MCF 10A (cell line): ENCODE data around the gene NTHL1. TPM values are rescaled to one million over a fixed set of nuclear protein-coding genes. Genes with fewer than 3 reads are reported as not detected.

Experiments used
- BruUV-seq: library from RNA; stranded (reverse); fragments of 400-500 nt; replicated peaks from 2 replicates; lab custom pipeline; 2021; lab: Mats Ljungman, UMichigan
- CTCF ChIA-PET: fragments of 300-600 bp; sonication (Branson Sonifier 250); formaldehyde crosslinking; extraction: SDS; loops from one replicate; lab custom pipeline; 2021; ENCODE audit warnings: antibody characterized with exemption, inconsistent platforms; lab: Yijun Ruan, JAX
- POLR2A ChIA-PET: fragments of 300-600, 350-650 bp; sonication (Branson Sonifier 250); formaldehyde crosslinking; extraction: SDS; loops from one replicate; lab custom pipeline; 2020; ENCODE audit warnings: antibody characterized with exemption, inconsistent platforms; lab: Yijun Ruan, JAX
- DNase-seq: peaks from one replicate; pipeline ENCODE4 v3.0.0-alpha.2; 2018; ENCODE audit not compliant: unreplicated experiment
- H3K27ac Mint-ChIP-seq: one replicate; pipeline ENCODE4 v1.8.0; 2022; ENCODE audit warnings: mild to moderate bottlenecking, low read depth, mixed read lengths; ENCODE audit not compliant: unreplicated experiment
- H3K27me3 Mint-ChIP-seq: one replicate; pipeline ENCODE4 v1.8.0; 2022; ENCODE audit warnings: mixed read lengths; ENCODE audit not compliant: insufficient read depth, unreplicated experiment
- H3K36me3 Mint-ChIP-seq: one replicate; pipeline ENCODE4 v1.8.0; 2022; ENCODE audit warnings: mild to moderate bottlenecking, moderate library complexity, mixed read lengths; ENCODE audit not compliant: insufficient read depth, unreplicated experiment
- H3K4me1 Mint-ChIP-seq: one replicate; pipeline ENCODE4 v1.8.0; 2022; ENCODE audit warnings: mixed read lengths; ENCODE audit not compliant: insufficient read depth, unreplicated experiment
- H3K4me3 Mint-ChIP-seq: one replicate; pipeline ENCODE4 v1.8.0; 2022; ENCODE audit warnings: mild to moderate bottlenecking, moderate library complexity, mixed read lengths; ENCODE audit not compliant: unreplicated experiment
- H3K9me3 Mint-ChIP-seq: one replicate; pipeline ENCODE4 v1.8.0; 2022; ENCODE audit warnings: mixed read lengths; ENCODE audit not compliant: unreplicated experiment
- CTCF ChIP-seq: fragments of 200-600 bp; IDR thresholded peaks from one replicate; pipeline ENCODE4 v1.8.0; 2022; ENCODE audit warnings: antibody characterized with exemption, mild to moderate bottlenecking; ENCODE audit not compliant: unreplicated experiment
- intact Hi-C: fragments of 100-400 bp; cut with micrococcal nuclease; formaldehyde crosslinking; loops from 2 replicates; pipeline ENCODE4 v1.14.1; 2022
- total RNA-seq: library from RNA; stranded (reverse); gene quantifications from 2 replicates; pipeline ENCODE4 v1.2.3, GENCODE V29; 2022

NTHL1 gene
- total RNA-seq, 1 experiment from 2014 or later = 17.7 TPM

GRCh38 chr16:2043667-2044451 is 3.8 kb downstream of the NTHL1 start:
- Mint-ChIP-seq H3K9me3 (no peaks in the 10 kb centered on the region), H3K27ac (no peak overlapping the region), H3K27me3 (no peaks in the 10 kb centered on the region), H3K4me3 (no peak overlapping the region), H3K36me3 (no peaks in the 10 kb centered on the region), H3K4me1 (peaks cover 23% of the 10 kb centered on the region)
- ChIA-PET POLR2A (interaction anchor here (1.3 kb wide), 1 partner anchor 35 kb away, joined by 3 read pairs; no protein-coding TSS in a partner anchor), CTCF (interaction anchor here (0.6 to 0.8 kb wide), 2 partner anchors 21 to 107 kb away, joined by 3 read pairs; no protein-coding TSS in a partner anchor)
- DNase-seq = no peak
- intact Hi-C loops = no loop called here
- BruUV-seq = no TSS peak
- TF ChIP-seq CTCF = no peak

- H3K27ac Mint-ChIP-seq = no peak overlapping the region
- DNase-seq = no peak
- intact Hi-C loops = no loop called here
- BruUV-seq = no TSS peak
- ChIA-PET CTCF (no interaction called here), POLR2A (no interaction called here)
- H3K9me3 Mint-ChIP-seq = no peaks in the 10 kb centered on the region
- no peak for TF ChIP-seq CTCF
- peaks cover 17% of the 10 kb centered on the region for H3K4me1 Mint-ChIP-seq
- no peak overlapping the region for H3K4me3 Mint-ChIP-seq
- H3K27me3 Mint-ChIP-seq = no peaks in the 10 kb centered on the region
- H3K36me3 Mint-ChIP-seq = no peaks in the 10 kb centered on the region
These were observed 4.5 kb downstream of the NTHL1 start for GRCh38 chr16:2042986-2043666.

GRCh38 chr16:2042171-2042985 is 5.3 kb downstream of the NTHL1 start:
- TF ChIP-seq CTCF = no peak
- Mint-ChIP-seq H3K27ac (no peak overlapping the region), H3K4me3 (no peak overlapping the region), H3K9me3 (no peaks in the 10 kb centered on the region), H3K4me1 (peaks cover 17% of the 10 kb centered on the region), H3K27me3 (no peaks in the 10 kb centered on the region), H3K36me3 (no peaks in the 10 kb centered on the region)
- BruUV-seq = no TSS peak
- POLR2A ChIA-PET = interaction anchor here (0.7 kb wide), 1 partner anchor 34 kb away, joined by 4 read pairs; no protein-coding TSS in a partner anchor
- CTCF ChIA-PET = no interaction called here
- DNase-seq = no peak
- intact Hi-C loops = no loop called here
